ENCODE data around the gene TTLL9.

DNA sequence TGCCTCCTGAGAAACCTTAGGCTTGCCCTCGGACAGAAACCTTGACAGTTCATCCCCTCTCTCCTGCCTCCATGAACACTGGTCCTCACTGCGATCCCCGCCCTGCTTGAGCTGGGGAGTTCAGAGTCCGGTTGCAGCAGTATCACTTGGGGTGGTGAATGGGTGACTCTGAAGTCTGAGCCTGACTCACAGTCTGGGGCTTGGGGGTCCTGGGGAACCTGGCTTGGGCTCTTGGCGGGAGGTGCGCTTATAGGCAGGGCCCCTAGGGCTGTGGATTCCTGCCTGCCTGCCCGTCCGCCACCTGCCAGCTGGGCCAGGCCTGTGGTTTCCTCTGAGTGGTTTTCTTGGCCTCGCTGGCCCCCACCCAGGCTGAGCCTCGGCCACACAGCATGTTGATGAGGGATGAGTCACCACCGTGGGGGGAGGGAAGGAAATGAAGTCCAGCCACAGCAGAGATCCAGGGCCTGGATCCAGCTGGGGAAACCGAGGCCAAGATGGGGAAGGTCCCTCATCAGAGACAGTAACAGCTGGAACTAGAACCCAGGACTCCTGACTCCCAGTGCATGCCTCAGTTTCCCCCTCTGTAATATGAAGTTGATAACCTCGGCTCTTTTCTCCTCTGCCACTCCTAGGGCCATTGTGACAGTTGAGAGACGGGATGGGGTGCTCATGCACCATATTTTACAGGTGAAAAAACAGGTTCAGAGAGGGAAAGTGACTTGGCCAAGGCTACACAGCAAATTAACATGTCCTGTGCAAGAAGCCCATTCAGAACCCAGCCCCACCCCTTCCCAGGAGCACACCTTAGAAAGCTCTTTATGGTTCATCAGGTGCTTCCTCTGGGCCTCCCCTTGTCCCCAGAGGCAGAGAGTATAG, 34.2 kb upstream of the TTLL9 start:
- TF ChIP-seq POLR2A (IDR thresholded peaks at IDR 0.05): no peak
- TF ChIP-seq CTCF (IDR thresholded peaks at IDR 0.05): no peak
- TF ChIP-seq POLR2AphosphoS5 (IDR thresholded peaks at IDR 0.05): peak in 1 of 4 donors; percentile 14
